ENCODE measurements around the gene USP5. TPM values are rescaled to one million over a fixed set of nuclear protein-coding genes. Genes with fewer than 3 reads are reported as not detected.

The USP5 gene
- total RNA-seq, 1 experiment from 2014 or later, result 308 TPM

- ChIA-PET POLR2A (ENCODE audit: unreplicated experiment) (no interaction called here), CTCF (interaction anchor here (0.6 to 1.1 kb wide), 3 partner anchors 42 to 158 kb away, joined by 3 to 12 read pairs (median 7); partner anchors contain the start of gene SPSB2)
- H3K27me3 ChIP-seq (ENCODE audit: insufficient read depth, low read depth), result peaks cover 11% of the 10 kb centered on the region
- no peaks in the 10 kb centered on the region for H3K9me3 ChIP-seq (ENCODE audit: insufficient read depth, low read depth)
- TF ChIP-seq CTCF (conservative IDR thresholded peaks at IDR 0.05) (no peak), EZH2 (IDR thresholded peaks at IDR 0.05; ENCODE audit: low read depth) (no peak)
- H3K36me3 ChIP-seq (ENCODE audit: low read depth), result no peaks in the 10 kb centered on the region
- no peaks in the 10 kb centered on the region for H3F3A ChIP-seq (ENCODE audit: insufficient read depth, low read depth)
- peak overlapping the region; percentile 84 for H2AFZ ChIP-seq
- H3K9me2 ChIP-seq (ENCODE audit: insufficient read depth), result no peaks in the 10 kb centered on the region
- no peaks in the 10 kb centered on the region for H4K20me1 ChIP-seq (ENCODE audit: insufficient read depth)
- intact Hi-C loops (cut with micrococcal nuclease; ENCODE audit: unreplicated experiment), result loop anchor here (1.0 kb wide), 2 partner anchors 24 to 42 kb away; partner anchors contain the start of gene SPSB2
- peak overlapping the region; percentile 92 for H3K4me2 ChIP-seq
- H3K4me3 ChIP-seq, result peak overlapping the region; percentile 77
- no peak overlapping the region for H3K27ac ChIP-seq
- H3K4me1 ChIP-seq (replicated peaks; ENCODE audit: insufficient read depth), result peaks cover 5% of the 10 kb centered on the region; the same call in 1 of the 2 replicates
- TSS peak; percentile 11 for BruUV-seq (replicated peaks)
- H3K79me2 ChIP-seq (ENCODE audit: low read depth), result no peaks in the 10 kb centered on the region
- DNase-seq, result no peak
Observed at GRCh38 chr12:6914947-6915788, 63.2 kb downstream of the USP5 start.

- DNase-seq, result no peak
- intact Hi-C loops (cut with micrococcal nuclease; ENCODE audit: unreplicated experiment), result loop anchor here (1.0 kb wide), 1 partner anchor 25 kb away; no protein-coding TSS in a partner anchor
- CTCF ChIA-PET, result interaction anchor here (0.6 to 1.1 kb wide), 2 partner anchors 43 to 62 kb away, joined by 3 to 12 read pairs; partner anchors contain the start of gene SPSB2
- no peak overlapping the region for H3K27ac ChIP-seq
- H3K4me3 ChIP-seq, result no peak overlapping the region
- H3K36me3 ChIP-seq (ENCODE audit: low read depth), result no peaks in the 10 kb centered on the region
- H4K20me1 ChIP-seq (ENCODE audit: insufficient read depth), result no peaks in the 10 kb centered on the region
- H3K79me2 ChIP-seq (ENCODE audit: low read depth), result no peaks in the 10 kb centered on the region
- H3K27me3 ChIP-seq (ENCODE audit: insufficient read depth, low read depth), result peaks cover 11% of the 10 kb centered on the region
- no peaks in the 10 kb centered on the region for H3K9me2 ChIP-seq (ENCODE audit: insufficient read depth)
- H3K4me2 ChIP-seq, result no peak overlapping the region
- no peaks in the 10 kb centered on the region for H3F3A ChIP-seq (ENCODE audit: insufficient read depth, low read depth)
- H2AFZ ChIP-seq, result no peak overlapping the region
- POLR2A ChIA-PET (ENCODE audit: unreplicated experiment), result interaction anchor here (0.6 kb wide), 1 partner anchor 17 kb away, joined by 3 read pairs; no protein-coding TSS in a partner anchor
- no peaks in the 10 kb centered on the region for H3K9me3 ChIP-seq (ENCODE audit: insufficient read depth, low read depth)
- TF ChIP-seq EZH2 (IDR thresholded peaks at IDR 0.05; ENCODE audit: low read depth), result no peak
- TF ChIP-seq CTCF (conservative IDR thresholded peaks at IDR 0.05), result no peak
- no TSS peak for BruUV-seq (replicated peaks)
- peaks cover 5% of the 10 kb centered on the region; the same call in 1 of the 2 replicates for H3K4me1 ChIP-seq (replicated peaks; ENCODE audit: insufficient read depth)
Observed at GRCh38 chr12:6915789-6916285, 63.9 kb downstream of the USP5 start.

Other genes with a start within 250 kb of the USP5 start
- 359 and 373 TPM in 2 replicates for gene CHD4, start 244.8 kb upstream of the USP5 start, total RNA-seq (2021)
- gene LPAR5, start 216.2 kb upstream of the USP5 start, total RNA-seq (2021), result 14.2 and 14.8 TPM in 2 replicates
- 4.2 and 6.1 TPM in 2 replicates for gene ACRBP, start 204.7 kb upstream of the USP5 start, total RNA-seq (2021)
- 87.6 and 88.7 TPM in 2 replicates for gene ING4, start 189.0 kb upstream of the USP5 start, total RNA-seq (2021)
- gene ZNF384, start 162.8 kb upstream of the USP5 start, total RNA-seq (2021), result 74.3 and 106 TPM in 2 replicates
- not detected in 2 replicates for gene PIANP, start 151.3 kb upstream of the USP5 start, total RNA-seq (2021)
- gene COPS7A, start 128.1 kb upstream of the USP5 start, total RNA-seq (2021), result 88.7 and 116 TPM in 2 replicates
- 349 and 379 TPM in 2 replicates for gene MLF2, start 99.0 kb upstream of the USP5 start, total RNA-seq (2021)
- gene PTMS, start 85.8 kb upstream of the USP5 start, total RNA-seq (2021), result 633 and 910 TPM in 2 replicates
- 9.4 and 10.5 TPM in 2 replicates for gene LAG3, start 79.6 kb upstream of the USP5 start, total RNA-seq (2021)
- gene CD4, start 62.6 kb upstream of the USP5 start, total RNA-seq (2021), result 1.0 and 3.2 TPM in 2 replicates
- gene GPR162, start 30.3 kb upstream of the USP5 start, total RNA-seq (2021), result 2.4 and 3.8 TPM in 2 replicates
- gene P3H3, start 23.7 kb upstream of the USP5 start, total RNA-seq (2021), result 0.45 and 0.52 TPM in 2 replicates
- not detected in 2 replicates for gene GNB3, start 11.2 kb upstream of the USP5 start, total RNA-seq (2021)
- gene CDCA3, start 864 bp upstream of the USP5 start, total RNA-seq (2021), result 104 and 125 TPM in 2 replicates
- gene TPI1, start 15.4 kb downstream of the USP5 start, total RNA-seq (2021), result 1,080 and 1,199 TPM in 2 replicates
- gene SPSB2, start 21.2 kb downstream of the USP5 start, total RNA-seq (2021), result 28.9 and 30.1 TPM in 2 replicates
- gene LRRC23, start 52.7 kb downstream of the USP5 start, total RNA-seq (2021), result 29.3 and 38.8 TPM in 2 replicates
- gene ENO2, start 62.4 kb downstream of the USP5 start, total RNA-seq (2021), result 38.8 and 56.6 TPM in 2 replicates
- gene ATN1, start 75.8 kb downstream of the USP5 start, total RNA-seq (2021), result 158 and 159 TPM in 2 replicates
- not detected in 2 replicates for gene RNU7-1, start 91.7 kb downstream of the USP5 start, total RNA-seq (2021)
- gene C12orf57, start 91.9 kb downstream of the USP5 start, total RNA-seq (2021), result 198 and 218 TPM in 2 replicates
- 84.1 and 92.7 TPM in 2 replicates for gene PTPN6, start 99.2 kb downstream of the USP5 start, total RNA-seq (2021)
- 384 and 386 TPM in 2 replicates for gene PHB2, start 118.5 kb downstream of the USP5 start, total RNA-seq (2021)
- gene EMG1, start 118.8 kb downstream of the USP5 start, total RNA-seq (2021), result 84.5 and 96.5 TPM in 2 replicates
- gene LPCAT3, start 166.3 kb downstream of the USP5 start, total RNA-seq (2021), result 53.8 and 102 TPM in 2 replicates
- 32.4 and 32.9 TPM in 2 replicates for gene C1S, start 208.6 kb downstream of the USP5 start, total RNA-seq (2021)
- gene C1R, start 240.3 kb downstream of the USP5 start, total RNA-seq (2021), result 20.5 and 24.0 TPM in 2 replicates